HG02610 (cell line): ENCODE measurements around the gene BTAF1.
A peak's percentile ranks its signal among the peaks of the same experiment; 100 is the strongest.
"Not testable (repeated sequence)": the region's sequence is repeated elsewhere in the genome, so short reads cannot be mapped to it uniquely, and the experiment has no call there.

Source experiments
- ATAC-seq: cut with Tn5 transposase; IDR thresholded peaks from one replicate; pipeline ENCODE4 v1.9.1; 2021; ENCODE audit warnings: mild to moderate bottlenecking, moderate library complexity; ENCODE audit not compliant: unreplicated experiment

Gene BTAF1

GRCh38 chr10:91923371-91924211 lies at the start of gene BTAF1:
BTAF1 (plus strand) TSS chr10:91923770; CDS start chr10:91924077, 307 bp downstream.
- peak; percentile 98 for ATAC-seq

- no peak for ATAC-seq
Measured at GRCh38 chr10:91875156-91875555, 48.4 kb upstream of the BTAF1 start.

GRCh38 chr10:91875779-91876178 lies 47.8 kb upstream of the BTAF1 start:
- no peak for ATAC-seq

DNA sequence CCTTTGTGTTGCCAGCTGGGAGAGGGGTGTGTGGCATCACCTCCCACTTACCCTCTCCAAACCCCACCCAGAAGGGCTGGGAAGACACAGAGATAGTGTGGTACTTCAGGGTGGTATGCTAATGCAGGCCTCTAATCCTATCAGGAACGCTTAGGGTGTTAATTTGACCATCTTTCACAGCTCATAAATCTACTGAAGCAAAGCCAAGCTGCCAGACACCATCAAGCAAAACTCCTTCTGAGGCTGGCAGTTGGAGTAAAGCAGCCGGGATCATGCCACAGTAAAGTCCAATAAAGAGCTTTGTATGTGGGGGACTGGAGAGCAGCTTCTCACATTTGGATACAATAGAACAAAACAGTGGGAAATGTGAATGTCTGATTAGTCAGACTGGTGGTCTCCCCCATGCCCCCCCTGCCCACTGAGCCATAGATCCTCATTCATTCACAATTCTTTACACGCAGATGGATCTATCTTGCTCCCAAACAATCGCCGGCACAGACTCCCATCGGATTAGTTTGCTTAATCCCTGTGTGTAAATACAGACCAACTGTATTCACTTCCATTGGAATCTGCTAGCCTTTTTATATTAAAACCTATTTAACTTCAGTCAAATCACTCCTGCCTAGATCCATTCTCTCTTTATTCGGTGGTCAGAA lies 43.9 kb upstream of the BTAF1 start:
- no peak for ATAC-seq

- ATAC-seq: no peak
Measured at GRCh38 chr10:91880310-91880709, 43.3 kb upstream of the BTAF1 start.

- ATAC-seq: no peak
Measured at GRCh38 chr10:91883549-91884444, 39.8 kb upstream of the BTAF1 start.

GRCh38 chr10:91884536-91884935 lies 39.0 kb upstream of the BTAF1 start:
- no peak for ATAC-seq

- ATAC-seq: no peak
Measured at GRCh38 chr10:91885362-91886079, 38.0 kb upstream of the BTAF1 start.

- ATAC-seq: no peak
Measured at GRCh38 chr10:91886954-91887271, 36.7 kb upstream of the BTAF1 start.

DNA sequence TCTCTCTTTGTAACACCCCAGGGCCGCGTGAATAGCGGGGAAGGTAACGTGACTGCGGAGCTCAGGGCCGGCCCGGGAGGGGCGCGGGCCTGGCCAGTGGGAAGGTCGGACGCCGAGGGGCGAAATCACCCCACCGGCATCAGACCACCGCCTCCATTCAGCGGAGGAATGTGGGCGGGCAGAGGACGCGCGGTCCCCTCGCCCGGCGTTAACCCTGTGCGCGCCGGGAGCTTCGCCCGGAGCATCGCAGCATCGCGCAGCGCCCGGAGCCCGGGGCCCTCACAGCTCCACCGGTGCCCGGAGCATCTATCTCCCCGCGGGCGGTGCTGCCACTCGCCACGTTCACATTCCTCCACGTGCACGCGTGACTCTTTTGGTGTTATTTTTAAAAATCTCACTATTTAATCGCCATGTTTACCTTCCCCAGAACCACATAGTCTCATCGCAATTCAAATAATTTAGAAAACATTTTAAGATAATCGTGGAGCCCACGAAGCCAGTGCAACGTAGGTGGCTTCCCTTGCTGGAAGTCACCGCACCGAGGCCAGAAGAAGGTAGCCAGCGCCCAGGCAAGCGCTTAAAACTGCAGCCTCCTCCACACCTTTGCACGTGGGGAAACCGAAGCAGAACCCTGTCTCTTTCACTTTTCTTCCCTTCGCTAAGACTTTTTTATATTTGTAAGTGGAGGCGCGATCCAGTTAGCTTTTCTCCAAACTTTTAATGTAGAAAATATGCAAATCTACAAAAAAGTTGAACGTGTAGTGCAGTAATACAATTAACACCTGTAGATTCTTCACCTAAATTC lies 36.1 kb upstream of the BTAF1 start:
- no peak for ATAC-seq

DNA sequence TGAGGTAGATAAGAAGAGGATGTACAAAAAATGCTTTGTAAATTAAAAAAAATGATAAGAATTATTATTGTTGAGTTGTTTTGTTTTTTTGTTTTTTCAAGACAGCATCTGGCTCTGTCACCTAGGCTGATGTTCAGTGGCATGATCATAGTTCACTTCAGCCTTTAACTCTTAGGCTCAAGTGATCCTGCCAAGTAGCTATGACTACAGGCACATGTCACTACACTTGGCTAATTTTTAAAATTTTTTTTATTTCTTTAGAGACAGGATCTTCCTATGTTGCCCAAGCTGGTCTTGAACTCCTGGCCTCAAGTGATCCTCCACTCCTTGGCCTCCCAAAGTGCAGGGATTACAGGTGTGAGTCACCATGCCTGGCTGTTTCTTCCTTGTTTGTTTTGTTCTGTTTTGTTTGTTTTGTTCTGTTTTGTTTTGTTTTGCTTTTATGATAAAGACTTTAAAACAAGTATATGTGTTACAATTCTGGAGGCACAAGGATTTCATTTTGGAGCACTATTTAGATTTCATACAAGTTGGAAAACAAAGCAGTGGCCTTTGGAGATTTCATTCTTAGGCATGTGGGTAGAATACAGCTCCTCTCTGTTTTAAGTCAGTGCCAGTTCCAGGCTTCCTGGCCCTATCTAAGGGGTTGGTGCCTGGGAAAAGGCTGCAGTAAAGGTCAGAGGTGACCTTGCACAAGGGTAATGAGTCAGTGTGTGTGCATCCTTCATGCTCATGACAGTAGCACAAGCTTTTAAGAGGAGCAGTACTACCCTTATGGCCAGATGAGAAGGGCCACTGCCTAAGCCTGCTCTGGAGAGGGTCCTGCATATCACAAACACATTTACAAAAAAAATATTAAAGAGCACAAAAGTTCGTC lies 32.2 kb upstream of the BTAF1 start:
- no peak for ATAC-seq

DNA sequence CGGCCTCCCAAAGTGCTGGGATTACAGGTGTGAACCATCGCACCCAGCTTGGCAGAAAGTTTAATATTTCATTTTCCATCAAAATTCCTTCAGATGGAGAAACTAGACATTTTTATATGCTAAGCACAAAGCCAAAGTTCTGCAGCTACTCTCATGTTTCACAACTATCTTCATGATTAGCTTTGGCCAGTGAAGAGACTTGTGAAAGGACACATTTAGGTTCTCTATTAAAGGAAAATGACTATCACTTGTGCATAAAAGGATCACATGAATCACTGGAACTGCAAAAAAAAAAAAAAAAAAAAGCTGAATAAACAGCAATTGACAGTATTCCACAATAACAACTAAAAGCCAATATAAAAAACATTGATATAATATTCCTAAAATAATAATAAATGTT lies 30.5 kb upstream of the BTAF1 start:
- ATAC-seq: no peak

- ATAC-seq: not testable (repeated sequence)
Measured at GRCh38 chr10:91894261-91894685, 29.3 kb upstream of the BTAF1 start.

DNA sequence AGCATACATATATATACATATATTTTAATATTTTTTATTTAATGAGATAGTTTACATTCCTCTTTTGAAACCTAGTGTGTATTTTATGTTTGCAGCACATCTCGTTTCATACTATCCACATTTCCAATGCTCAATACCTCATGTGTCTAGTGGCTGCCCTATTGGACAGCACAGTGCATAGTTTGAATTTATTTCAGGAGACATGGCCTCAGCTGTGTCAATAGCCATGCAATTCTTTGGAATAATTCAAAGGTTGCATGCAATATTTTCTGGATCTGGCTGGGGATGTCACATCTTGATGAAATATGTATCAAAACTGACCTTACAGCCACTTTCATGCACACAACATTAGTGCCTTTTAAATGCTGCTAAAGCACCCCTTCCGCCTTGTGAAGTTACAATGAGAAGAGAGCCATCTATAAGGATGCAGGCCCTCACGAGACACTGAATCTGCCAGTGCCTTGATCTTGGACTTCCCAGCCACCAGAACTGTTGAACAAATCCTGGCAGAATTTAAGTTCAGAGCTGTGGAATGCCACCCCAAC lies 27.3 kb upstream of the BTAF1 start:
- ATAC-seq: no peak

- ATAC-seq: no peak
Measured at GRCh38 chr10:91897421-91897820, 26.1 kb upstream of the BTAF1 start.

- peak; percentile 64 for ATAC-seq
Measured at GRCh38 chr10:91901784-91902677, 21.5 kb upstream of the BTAF1 start.

DNA sequence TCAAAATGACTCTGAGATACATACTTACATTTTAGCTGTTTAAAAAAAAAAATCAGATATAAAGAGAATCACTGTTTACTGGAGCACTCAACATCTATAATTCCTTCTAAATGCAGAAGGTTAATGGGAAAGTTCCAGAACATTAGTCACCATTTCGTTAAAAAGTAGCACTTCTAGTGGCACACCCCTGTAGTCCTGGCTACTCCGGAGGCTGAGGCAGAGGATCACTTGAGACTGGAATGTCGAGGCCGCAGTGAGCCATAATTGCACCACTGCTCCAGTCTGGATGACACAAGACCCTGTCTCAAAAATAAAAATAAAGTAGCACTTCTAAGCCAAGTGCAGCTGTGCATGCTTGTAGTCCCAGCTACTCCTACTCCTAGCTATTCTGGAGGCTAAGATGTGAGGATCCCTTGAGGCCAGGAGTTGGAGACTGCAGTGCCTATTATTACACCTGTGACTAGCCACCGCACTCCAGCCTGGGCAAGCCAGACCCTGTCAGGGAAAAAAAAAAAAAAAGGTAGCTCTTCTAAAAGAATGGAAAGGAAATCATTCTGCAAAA lies 16.5 kb upstream of the BTAF1 start:
- no peak for ATAC-seq
